GM21786 (cell line): Measurements from ENCODE around the gene FSCN2.

ENCODE experiments used
- ATAC-seq: cut with Tn5 transposase; IDR thresholded peaks from one replicate; pipeline ENCODE4 v1.9.1; 2021; ENCODE audit not compliant: unreplicated experiment

Gene FSCN2

DNA sequence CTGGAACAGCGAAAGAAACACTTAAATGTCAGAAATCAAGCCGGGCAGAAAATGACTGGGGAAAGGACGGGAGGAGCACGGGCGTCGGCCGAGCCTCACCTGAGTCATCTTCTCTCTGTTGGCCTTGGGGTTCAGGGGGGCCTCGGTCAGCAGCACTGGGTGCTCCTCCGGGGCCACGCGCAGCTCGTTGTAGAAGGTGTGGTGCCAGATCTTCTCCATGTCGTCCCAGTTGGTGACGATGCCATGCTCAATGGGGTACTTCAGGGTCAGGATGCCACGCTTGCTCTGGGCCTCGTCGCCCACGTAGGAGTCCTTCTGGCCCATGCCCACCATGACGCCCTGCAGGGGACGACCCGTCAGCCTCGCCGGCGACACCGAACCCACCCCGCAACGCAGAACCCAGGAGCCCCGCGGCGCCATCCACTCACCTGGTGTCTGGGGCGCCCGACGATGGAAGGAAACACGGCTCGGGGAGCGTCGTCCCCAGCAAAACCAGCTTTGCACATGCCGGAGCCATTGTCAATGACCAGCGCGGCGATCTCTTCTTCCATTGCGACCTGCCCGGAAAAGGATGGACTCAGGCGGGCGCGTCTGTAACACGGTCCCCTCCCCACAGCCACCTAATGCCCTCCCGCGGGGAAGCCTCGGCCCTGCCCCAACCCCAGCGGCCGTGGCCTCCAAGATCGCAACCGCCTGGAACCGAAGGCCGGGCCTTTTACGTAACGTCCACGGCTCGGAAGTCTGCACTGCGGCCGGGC is 16.2 kb upstream of the FSCN2 start:
- no peak for ATAC-seq

DNA sequence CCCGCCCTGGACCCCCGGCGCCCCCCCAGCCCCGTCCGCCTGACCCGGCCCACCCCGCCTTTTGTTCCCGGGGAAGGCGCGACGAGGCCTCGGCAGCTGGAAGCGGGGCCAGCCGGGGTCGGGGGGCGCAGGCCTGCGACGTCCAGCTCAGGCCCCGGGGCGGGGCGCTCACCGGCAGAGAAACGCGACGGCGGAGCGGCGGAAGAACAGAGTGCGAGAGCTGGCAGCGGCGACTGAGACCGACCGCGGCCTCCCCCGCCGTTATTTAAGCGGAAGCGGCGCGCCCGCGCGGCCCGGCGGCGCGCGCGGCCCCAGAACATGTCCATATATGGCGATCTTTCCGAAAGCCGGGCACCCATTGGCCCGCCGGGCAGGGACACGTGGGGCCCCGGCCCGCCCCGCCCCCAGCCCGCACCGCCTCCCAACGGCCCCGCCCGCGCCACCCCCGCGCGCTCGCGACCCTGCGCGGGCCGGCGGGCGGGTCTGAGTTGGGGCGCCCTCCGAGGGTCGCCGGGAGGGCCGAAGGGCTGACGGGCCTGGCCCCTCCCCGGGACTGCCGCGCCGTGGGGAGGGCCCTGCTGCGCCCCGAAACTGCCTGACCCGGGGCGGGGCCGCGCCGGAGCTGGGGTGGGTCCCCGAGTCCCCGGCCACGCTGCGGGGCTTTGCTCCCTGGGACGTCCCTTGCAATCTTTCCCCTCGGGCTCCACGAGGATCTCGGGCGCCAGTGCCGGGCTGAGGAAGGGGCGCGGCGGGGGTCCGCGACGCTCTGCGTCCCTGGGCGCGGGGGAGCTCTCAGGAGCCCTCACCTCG is 15.4 kb upstream of the FSCN2 start, which contains the start of gene ACTG1:
TSS of gene ACTG1 (minus strand) at position 238 of the 810 bp plus-strand sequence. CDS start 445 bp downstream, outside the sequence.
- no peak for ATAC-seq

DNA sequence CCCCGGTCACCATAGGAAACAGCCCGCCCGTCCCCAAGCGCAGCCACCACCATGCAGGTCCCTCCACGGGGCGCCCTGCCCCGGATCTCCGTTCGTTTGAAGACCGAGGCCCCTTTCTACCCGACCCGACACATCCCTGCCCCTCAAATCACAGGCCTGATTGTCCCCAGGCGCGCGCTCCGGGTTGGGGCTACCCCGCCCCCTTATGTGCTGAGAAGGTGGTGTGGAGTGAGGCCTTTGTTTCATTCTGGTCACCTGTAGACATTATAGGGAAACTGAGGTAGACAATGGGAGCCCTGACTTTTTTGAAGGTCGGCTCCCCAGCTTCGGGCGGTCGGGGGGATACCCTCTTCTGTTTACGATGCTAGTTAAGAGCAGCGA is 14.8 kb upstream of the FSCN2 start:
- no peak for ATAC-seq

DNA sequence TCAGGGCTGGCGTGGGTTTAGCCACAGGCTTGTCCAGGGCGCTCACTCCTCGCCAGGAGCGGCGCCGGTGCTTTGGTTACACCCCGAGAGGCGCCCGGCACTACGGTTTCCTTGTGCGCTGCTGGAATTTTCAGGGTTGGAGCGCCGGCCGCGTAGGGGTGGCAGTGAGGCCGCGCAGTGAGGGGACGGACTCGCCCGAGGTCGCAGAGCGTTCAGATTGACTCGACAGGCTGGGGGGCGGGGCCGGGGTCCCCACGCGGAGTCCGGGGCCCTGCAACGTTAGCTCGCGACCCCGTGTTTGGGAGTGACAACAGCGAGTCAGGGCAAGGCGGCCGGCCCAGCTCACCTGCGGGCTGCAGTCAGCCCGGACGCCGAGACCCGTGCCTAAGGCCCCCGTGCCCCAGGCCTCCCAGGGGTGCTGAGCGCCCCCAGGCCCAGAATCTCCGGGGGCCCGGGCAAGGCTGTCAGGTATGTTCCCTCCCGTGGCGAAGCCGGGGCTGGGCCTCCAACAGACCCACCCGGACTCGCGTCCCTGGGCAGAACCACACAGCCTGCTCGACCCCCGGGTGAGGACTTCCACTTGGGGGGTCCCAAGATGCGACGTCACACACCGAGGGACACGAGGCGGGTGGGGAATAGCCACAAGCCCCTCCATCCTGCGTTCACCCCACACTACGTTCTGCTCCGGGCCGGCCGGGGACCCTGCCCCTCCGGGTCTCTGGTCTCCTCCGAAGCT is 14.3 kb upstream of the FSCN2 start:
- ATAC-seq = no peak

DNA sequence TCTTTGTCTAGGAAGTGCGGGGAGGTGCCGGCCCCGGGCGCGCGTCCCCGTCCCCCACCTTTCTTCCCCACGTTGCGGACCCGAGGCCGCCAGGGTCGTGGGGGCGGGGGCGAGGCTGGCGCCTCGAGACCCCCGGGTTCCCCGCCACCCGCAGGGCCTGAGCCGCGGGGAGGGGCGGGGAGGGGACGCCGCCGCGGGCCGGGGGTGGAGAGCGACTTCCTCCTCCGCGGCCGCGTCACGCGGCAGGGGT is 13.8 kb upstream of the FSCN2 start:
- no peak for ATAC-seq

DNA sequence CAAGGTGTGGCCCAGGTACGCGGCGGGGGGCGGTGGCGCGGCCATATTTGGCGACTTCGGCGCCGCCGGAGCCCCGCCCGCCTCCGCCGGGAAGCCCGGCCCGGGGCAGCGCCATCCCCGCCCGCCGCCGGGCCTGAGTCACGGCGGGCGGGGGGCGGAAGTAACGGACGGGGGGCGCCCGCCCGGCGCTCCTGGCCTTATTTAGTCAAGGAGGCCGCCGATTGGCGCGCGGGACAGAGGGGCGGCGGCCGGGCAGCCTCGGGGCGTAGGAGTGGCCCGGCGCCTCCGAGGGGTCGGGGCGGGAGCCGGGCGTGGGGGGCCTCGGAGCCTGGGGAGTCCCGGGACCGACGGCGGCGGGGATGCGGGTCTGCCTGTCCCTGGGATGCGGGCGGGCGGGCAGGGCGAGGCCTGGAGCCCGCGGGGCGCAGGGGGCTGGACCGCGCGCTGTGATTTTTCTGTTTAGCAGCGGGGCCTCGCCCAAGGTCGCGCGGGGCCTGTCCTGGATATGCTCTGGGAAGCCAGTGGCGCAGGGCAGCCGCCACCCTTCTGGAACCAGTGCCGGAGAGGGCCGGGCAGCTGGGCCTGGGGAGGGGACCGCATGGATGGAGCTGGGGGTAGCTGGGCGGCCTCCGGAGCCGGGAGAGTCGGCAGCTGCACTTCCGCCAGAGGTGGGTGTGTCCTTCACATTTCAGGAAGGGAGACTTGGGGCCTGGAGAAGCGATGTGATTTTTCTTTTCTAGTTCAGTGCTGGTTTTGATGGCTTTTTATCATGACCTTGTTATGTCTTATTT is 13.2 kb upstream of the FSCN2 start:
- peak; percentile 19 for ATAC-seq

DNA sequence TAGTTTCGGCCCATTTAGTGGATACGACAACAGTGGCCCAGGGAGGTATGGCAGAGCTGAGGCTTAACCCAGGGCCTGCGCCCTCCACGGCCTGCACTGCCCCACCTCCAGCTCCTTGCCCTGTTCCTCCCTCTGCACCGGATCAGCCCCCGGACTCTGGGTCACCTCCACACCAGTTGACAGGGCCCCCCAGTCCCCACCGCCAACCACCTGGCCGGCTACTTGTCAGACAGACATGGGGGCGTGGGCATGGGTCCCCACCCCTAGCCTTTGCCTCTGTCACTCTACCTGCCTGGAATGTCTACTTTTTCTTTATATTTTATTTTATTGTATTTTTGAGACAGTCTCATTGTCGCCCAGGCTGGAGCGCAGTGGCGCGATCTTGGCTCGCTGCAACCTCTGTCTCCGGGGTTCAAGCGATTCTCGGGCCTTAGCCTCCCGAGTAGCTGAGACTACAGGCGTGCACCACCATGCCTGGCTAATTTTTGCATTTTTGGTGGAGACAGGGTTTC is 12.6 kb upstream of the FSCN2 start:
- no peak for ATAC-seq

DNA sequence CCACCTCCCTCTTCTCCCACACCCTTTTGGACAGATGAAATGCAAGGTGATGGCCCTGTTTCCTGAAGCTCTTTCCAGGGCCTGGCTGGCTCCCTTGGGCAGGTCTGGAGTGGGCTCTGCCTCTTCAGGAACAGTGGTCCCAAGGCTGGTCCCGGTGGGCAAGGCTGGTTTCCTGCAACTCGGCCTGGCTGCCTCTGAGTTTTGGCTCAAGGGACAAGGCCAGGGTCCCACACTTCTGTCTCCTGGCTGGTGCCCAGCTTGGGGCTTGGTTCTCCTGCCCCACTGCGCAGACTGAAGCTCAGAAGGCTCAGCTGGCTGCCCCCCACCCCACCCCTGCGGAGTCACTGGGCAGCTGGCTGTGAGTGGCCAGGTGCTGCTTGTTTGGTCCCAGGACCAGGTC is 11.7 kb upstream of the FSCN2 start:
- ATAC-seq = no peak

DNA sequence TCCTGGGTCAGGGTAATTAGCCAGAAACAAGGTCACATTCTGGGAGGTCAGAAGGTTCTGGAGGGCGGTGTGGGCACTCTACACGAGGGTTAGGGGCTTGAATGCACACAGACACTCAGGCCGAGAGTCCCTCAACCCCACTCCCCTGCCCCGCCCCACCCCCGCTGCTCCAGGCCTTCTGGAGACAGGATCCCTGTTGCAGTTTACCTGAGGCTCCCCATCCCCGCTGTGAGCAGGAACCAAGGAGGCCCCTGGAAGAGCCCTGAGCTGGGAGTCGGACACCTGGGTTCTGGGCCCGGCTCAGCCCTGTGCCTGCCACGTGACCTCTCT is 11.2 kb upstream of the FSCN2 start:
- ATAC-seq = no peak

DNA sequence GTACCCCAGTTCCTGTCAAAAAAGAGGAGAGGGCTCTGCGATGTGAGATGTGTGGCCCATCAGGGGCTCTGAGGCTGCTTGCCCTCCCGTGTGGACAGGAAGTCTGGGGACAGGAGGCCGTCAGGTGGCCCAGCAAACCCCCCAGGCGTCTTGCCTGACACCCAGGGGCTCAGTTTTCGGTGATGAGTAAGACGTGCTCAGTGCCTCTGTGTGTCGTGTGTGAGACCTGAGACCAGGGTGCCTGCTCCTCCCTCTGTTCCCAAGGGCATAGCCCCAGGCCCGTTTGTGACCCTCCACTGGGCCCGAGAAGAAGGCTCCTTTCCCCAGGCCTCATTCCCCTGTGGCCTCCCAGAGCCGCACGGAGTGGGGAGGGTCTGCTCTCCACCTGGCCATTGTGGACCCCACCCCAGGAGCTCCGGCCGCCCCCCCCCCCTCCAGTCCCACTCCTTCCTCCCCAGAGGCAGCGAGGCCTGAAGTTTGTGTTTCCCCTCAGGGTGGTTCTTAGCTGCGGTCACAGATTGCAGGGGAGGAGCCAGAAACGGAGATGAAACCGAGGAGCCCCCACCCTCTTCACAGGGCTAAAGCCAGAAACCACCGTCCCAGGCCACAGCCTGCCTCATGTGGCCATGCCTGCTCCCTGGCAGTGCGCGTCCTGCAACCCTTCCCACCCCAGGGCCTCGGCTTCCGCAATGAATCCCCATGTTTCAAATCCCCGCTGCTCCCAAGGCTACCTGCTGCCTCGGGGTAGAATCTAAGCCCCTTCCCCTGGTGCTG is 10.7 kb upstream of the FSCN2 start:
- ATAC-seq = peak; percentile 26

DNA sequence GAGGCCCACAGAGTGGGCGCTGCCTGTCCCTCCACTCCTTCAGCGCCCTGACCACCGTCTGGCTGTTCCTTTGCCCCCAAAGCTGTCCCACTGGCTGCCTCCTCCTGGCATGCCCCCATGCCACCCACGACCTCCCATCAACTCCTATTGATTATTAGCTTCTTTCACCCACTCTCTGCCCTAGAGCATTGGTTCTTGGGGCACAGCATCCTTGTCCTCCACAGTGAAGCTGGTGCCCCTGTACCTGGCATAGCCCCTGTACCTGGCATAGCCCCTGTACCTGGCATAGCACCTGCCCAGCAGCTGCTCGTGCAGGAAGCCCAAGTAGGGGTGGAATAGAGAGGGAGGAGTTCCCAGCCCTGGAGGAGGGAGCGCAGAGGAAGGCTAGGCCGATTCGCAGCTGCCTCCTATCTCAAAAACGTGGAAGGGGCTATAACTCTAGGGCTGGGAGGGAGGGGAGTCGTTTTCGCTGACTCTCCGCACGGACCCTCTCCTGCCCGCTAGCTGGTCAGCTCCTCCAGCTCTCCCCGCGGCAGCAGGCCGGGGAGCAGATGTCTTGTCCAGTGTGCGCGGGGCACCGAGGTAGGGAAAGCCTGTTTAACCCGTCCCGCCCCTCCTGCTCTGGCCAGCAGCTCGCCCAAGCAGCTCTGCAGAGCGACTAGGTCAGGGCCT is 9.9 kb upstream of the FSCN2 start:
- no peak for ATAC-seq

DNA sequence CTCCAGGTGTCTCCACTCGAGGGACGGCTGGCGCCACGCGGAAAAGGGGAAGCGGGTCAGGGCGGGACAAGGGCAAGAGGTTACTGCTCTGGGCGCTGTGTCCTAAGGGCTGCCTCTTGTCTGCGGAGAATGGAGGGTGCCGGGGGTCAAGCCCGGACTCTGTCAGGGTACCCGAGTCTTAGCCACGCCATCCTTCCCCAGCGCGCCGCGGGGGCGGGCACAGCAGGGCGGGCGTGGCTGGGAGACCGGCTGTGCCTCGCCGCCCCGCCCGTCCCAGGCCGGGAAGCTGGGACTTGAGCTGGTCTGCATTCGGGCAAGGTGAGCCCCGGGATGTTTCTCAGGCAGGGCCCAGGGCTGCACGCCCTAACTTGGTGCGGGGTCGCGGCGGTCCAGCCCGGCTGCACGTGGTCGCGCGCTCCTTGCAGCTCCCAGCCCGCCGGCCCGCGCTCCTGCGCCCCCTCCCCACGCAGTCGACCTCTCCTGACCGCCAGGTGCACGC is 9.3 kb upstream of the FSCN2 start:
- no peak for ATAC-seq

DNA sequence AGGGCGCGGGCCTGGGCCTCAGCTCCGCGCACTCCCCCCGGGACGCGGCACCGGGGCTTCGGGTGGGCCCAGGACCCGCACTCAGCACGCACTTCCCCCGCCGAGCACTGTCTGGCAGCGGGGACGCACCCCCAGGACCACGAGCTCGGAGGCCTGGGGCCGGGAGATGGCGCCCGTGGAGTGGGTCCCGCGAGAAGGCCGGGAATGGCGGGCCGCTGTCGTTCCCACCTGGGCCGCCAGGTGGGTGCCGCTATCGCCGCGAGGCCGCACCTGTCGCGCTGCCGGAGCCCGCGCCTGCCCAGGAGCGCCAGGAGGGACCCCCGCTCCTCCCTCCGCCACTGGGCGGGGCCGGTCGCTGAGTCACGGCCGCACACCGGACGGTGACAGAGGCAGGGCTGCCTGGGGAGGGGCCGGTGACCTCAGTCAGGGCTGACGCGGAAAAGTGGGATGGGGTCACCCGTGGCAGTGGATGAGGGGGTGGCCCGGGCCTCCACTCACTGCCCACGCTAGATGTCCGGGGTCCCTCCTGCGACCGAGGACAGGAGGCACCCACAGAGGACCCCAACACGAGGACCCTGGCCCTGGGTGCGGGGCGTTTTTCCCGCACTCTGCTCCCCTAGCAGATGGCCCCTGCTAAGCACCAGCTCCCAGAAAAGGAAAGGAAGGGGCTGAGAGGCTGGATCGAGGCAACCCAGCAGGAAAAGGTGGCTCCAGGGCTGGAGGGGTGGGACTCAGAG is 8.7 kb upstream of the FSCN2 start:
- no peak for ATAC-seq

DNA sequence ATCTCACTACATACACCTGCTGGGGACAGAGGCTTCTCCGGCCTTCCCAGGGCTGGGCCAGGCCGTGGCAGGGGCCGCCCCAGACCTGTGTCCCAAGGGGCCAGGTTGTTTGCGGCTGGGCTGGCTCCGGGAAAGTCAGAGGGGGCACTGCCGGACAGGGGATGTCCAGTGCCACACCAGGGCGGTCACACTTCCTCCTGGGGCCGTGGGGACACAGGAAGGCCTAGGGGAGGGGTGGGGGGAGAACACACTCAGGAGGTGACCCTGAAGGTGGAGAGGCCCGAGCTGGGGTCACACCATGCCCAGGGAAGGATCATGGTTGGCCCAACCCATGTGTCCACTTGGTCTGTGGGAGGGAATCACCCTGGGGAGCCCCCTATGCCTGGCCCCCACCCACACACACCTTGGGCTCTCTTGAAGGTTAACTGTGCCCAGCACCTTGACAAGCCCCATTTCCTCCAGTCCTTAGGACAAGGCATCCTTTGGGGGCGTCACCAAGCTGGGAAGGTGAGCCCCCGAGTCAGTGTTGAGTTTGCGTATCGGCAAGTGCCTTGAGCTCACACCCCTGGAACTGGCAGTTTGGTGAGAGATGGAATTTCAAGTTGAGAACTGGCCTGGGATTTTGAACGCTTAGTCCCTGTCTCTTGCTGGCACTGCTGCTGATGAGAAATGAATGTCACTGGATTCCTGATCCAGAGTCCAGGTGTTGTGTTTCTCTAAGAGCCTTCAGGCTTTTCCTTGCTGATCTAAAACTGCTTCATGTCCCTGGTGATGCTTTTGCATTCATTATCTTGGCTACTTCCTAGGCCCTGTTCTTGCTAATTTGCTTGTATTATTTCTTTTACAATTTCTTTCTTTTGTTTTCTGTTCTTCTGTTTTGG is 7.9 kb upstream of the FSCN2 start:
- ATAC-seq = no peak

DNA sequence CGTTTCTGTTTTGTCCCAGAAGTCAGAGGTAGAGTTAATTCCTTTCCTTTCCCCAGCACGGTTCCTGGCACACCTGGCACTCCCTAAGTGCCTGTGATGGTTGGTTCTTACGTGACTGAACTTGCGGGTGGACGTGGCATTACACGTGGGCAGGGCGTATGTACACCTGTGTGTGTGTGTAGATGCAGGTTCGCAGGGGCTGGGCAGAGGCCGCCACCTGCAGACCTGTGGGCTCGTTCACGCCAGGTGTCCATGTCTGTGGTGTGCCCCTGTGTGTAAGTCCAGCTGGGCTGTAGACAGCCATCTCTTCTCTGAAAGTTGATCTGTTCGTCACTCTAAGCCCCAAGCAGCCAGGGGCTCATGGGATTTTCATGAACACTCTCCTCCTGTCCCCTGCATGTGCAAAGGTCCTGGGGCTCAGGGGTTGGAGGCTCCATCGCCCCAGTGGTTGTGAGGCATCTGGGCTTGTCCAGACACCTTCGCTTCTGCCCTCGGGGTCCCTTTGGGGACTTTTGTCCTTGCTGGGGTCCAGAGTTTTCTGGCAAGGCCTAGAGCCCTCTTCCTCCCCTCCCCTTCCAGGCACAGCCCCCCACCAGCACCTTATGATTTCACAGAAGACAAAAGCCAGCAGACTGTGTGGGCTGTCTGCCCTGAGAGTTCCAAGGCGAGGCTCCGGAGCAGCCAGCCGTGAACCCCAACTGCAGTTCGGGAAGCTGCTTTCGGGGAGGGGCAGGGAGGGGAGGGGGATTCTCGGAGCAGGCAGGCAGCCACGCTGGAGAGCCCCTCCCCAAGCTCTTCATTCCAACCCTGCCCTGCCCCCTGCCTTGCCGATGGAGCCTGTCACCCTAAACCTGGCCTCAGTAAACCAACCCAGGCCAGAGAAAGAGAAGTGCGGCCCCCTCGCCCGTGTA is 5.4 kb upstream of the FSCN2 start:
- no peak for ATAC-seq

DNA sequence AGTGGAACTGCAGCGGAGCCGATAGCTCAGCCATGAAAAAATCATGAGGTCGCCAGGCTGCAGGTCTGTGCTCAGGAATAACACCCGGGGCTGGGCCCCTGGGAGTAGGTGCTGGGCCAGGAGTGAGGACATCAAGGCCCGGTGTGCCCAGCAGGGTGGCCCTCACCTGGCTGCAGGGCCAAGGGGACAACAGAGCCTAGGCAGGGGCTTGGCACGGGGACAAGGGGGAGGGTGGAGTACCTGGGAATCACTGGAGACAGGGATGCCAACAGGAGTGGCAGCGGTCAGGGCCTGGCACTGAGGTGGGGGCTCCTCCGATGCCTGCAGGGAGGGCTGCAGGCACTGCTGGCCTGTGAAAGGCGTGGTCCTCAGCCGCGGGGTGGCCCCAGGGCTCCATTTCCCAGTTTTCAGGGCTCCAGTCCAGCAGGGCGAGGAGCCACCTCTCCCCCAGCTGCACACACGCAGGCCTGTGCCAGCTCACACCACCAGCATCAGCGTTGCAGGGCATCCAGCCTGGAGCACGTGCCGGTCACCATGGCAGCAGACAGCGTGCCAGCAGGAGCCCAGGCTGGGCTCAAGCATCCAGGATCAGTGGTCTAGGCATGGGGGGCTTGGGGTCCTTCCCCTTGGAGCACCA is 4.7 kb upstream of the FSCN2 start:
- no peak for ATAC-seq
